ENCODE results near the gene BCL2L1.

GRCh38 chr20:31770243-31770642, 47.6 kb upstream of the BCL2L1 start:
- TF ChIP-seq CTCF (IDR thresholded peaks at IDR 0.05; ENCODE audit: low read length) (no peak), EZH2 (IDR thresholded peaks at IDR 0.05; ENCODE audit: borderline replicate concordance, low read length) (no peak)

All from OCI-LY1 (cell line).